ENCODE measurements around the gene TBC1D22B. TPM values are rescaled to one million over a fixed set of nuclear protein-coding genes. Genes with fewer than 3 reads are reported as not detected.

Gene TBC1D22B
- polyA plus RNA-seq, 4 donors, result 6.4 to 11.2 (median 8.6) TPM

DNA sequence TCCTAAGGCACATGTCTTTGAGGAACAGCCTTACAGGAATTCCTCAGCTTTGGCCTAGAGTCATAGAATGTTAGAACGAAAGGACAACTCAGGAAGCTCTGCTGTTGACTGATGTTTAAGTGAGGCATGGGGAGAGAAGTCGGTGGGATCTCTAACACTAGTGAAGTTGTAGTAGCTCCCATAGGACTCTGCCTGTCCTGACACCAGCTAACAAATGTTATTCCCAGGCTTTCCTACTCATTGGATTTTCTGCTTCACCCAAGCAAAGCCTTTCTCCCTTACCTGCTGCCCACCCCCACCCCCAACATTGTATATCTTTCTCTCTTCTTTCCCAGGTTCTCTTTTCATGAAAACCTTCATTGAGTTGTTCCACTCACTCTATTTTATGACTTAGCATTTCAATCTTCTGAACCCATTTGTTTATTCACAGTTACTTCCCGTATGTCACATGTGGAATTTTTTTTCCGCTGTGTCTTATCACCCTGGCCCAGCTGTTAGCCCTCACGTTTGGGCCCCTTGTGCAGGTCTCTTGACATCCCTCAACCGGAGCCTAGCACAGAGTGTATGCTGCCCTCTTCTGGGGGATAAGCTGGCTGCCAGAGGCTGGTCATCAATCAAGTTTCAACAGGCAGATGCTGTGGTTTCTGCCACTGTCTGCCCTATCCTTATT, 57.0 kb downstream of the TBC1D22B start:
- H3K36me3 ChIP-seq (ENCODE audit: control insufficient read depth in 3 of 3, insufficient read depth in 2 of 3, low read depth in 1 of 3, low read length in 3 of 3), result peaks cover 0 to 49% (median 3%) of the 10 kb centered on the region in 3 donors

DNA sequence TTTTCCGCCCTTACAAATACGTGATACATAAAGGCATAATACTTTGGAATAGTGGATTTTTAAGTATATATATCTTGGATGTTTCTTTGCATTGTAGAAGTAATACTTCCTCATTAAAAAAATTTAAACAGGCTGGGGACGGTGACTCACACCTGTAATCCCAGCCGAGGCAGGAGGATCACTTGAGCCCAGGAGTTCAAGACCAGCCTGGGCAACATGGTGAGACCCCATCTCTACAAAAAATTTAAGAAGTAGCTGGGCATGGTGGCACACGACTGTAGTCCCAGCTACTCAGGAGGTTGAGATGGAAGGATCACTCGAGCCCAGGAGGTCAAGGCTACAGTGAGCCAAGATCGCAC, 57.6 kb downstream of the TBC1D22B start:
- Histone ChIP-seq H3K27ac (ENCODE audit: low read depth in 1 of 3, low read length in 2 of 3) (no peak overlapping the region), H3K9me3 (ENCODE audit: control insufficient read depth in 2 of 2, insufficient read depth in 1 of 2, low read depth in 1 of 2, low read length in 1 of 2) (no peaks in the 10 kb centered on the region), H3K4me3 (ENCODE audit: low read depth in 1 of 3, low read length in 3 of 3) (no peak overlapping the region), H3K36me3 (ENCODE audit: control insufficient read depth in 3 of 3, insufficient read depth in 2 of 3, low read depth in 1 of 3, low read length in 3 of 3) (peaks cover 0 to 49% (median 4%) of the 10 kb centered on the region in 3 donors), H3K27me3 (ENCODE audit: control insufficient read depth in 3 of 3, insufficient read depth in 3 of 3, low read length in 3 of 3) (no peaks in the 10 kb centered on the region), H3K4me1 (ENCODE audit: control insufficient read depth in 3 of 3, insufficient read depth in 2 of 3, low read depth in 1 of 3, low read length in 2 of 3) (no peaks in the 10 kb centered on the region)
- DNase-seq (no peak), FAIRE-seq (no peak)
- 84 to 86% (median 86%) methylated on average over 7 of the region's 7 CpGs for WGBS, 3 donors

More for the DNA sequence above, 57.0 kb downstream of the TBC1D22B start:
- DNase-seq (peak; percentile 53 to 76), FAIRE-seq (no peak)
- WGBS, 3 donors, result 43 to 49% (median 43%) methylated on average over 6 of the region's 6 CpGs
- no peak overlapping the region for H3K27ac ChIP-seq (ENCODE audit: low read depth in 1 of 3, low read length in 2 of 3)
- H3K4me3 ChIP-seq (ENCODE audit: low read depth in 1 of 3, low read length in 3 of 3), result no peak overlapping the region
- H3K9me3 ChIP-seq (ENCODE audit: control insufficient read depth in 2 of 2, insufficient read depth in 1 of 2, low read depth in 1 of 2, low read length in 1 of 2), result no peaks in the 10 kb centered on the region
- H3K4me1 ChIP-seq (ENCODE audit: control insufficient read depth in 3 of 3, insufficient read depth in 2 of 3, low read depth in 1 of 3, low read length in 2 of 3), result no peaks in the 10 kb centered on the region
- H3K27me3 ChIP-seq (ENCODE audit: control insufficient read depth in 3 of 3, insufficient read depth in 3 of 3, low read length in 3 of 3), result no peaks in the 10 kb centered on the region

DNA sequence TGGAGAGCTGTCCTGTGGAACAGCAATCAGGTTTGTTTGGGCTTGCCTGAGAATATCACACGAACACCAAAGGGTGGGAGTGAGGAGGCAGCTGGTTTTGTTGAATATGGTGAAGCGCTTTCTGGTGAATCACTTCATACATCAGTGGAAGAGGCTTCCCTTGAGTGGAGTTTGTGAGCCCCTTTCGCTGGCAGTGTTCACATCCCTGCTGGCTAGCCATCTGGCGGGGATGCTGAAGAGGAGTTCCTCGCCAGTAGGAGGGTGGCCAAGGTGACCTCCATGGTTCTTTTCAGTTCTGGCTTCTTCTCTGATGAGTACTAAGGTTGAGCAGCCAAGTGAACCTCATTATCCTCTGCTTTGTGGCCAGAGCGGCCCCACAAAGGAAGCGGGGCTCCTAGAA, 58.5 kb downstream of the TBC1D22B start:
- no peaks in the 10 kb centered on the region for H3K27me3 ChIP-seq (ENCODE audit: control insufficient read depth in 3 of 3, insufficient read depth in 3 of 3, low read length in 3 of 3)
- FAIRE-seq, result no peak
- 93 to 97% (median 95%) methylated on average over 7 of the region's 7 CpGs for WGBS, 3 donors

DNA sequence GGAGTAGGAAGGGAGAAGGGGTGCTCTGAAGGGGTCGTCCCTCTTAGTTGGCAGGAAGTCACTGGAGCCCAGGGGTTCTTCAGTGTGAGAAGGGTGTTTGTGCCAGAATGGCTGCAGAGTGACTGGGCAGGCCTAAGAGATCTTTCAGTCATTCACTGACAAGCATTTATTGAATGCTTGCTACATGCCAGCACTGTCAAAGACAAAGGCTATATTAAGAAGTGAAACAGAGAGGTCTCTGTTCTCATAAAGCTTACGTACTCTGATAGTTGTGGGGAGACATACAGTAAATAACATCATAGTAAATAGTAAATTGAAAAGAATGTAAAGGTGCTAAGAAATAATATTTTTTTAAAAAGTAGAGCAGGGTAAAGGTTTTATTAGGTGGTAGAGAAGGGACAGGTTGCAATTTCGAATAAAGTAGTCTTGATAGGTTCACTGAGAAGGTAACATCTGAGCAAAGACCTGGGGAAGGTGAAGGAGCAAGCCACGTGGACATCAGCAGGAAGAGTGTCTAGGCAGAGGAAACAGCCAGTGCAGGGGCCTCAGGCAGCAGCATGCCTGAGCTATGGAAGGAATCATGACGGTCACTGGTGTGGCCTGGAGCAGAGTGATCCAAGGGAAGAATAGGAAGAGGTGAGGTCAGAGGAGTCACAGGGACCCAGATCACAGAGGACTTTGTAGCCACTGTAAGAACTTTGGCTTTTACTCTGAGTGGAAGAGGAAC, 59.9 kb downstream of the TBC1D22B start:
- 90 to 96% (median 90%) methylated on average over 5 of the region's 5 CpGs for WGBS, 3 donors
- Histone ChIP-seq H3K27me3 (ENCODE audit: control insufficient read depth in 3 of 3, insufficient read depth in 3 of 3, low read length in 3 of 3) (no peaks in the 10 kb centered on the region), H3K4me1 (ENCODE audit: control insufficient read depth in 3 of 3, insufficient read depth in 2 of 3, low read depth in 1 of 3, low read length in 2 of 3) (no peaks in the 10 kb centered on the region), H3K27ac (ENCODE audit: low read depth in 1 of 3, low read length in 2 of 3) (peak overlapping the region in 1 of 3 donors; percentile 27), H3K36me3 (ENCODE audit: control insufficient read depth in 3 of 3, insufficient read depth in 2 of 3, low read depth in 1 of 3, low read length in 3 of 3) (peaks cover 3 to 60% (median 12%) of the 10 kb centered on the region in 3 donors), H3K4me3 (ENCODE audit: low read depth in 1 of 3, low read length in 3 of 3) (no peak overlapping the region), H3K9me3 (ENCODE audit: control insufficient read depth in 2 of 2, insufficient read depth in 1 of 2, low read depth in 1 of 2, low read length in 1 of 2) (no peaks in the 10 kb centered on the region)
- DNase-seq (no peak), FAIRE-seq (no peak)

More for the DNA sequence above, 58.5 kb downstream of the TBC1D22B start:
- no peak for DNase-seq
- Histone ChIP-seq H3K9me3 (ENCODE audit: control insufficient read depth in 2 of 2, insufficient read depth in 1 of 2, low read depth in 1 of 2, low read length in 1 of 2) (no peaks in the 10 kb centered on the region), H3K36me3 (ENCODE audit: control insufficient read depth in 3 of 3, insufficient read depth in 2 of 3, low read depth in 1 of 3, low read length in 3 of 3) (peaks cover 3 to 54% (median 9%) of the 10 kb centered on the region in 3 donors), H3K27ac (ENCODE audit: low read depth in 1 of 3, low read length in 2 of 3) (no peak overlapping the region), H3K4me3 (ENCODE audit: low read depth in 1 of 3, low read length in 3 of 3) (no peak overlapping the region), H3K4me1 (ENCODE audit: control insufficient read depth in 3 of 3, insufficient read depth in 2 of 3, low read depth in 1 of 3, low read length in 2 of 3) (no peaks in the 10 kb centered on the region)

DNA sequence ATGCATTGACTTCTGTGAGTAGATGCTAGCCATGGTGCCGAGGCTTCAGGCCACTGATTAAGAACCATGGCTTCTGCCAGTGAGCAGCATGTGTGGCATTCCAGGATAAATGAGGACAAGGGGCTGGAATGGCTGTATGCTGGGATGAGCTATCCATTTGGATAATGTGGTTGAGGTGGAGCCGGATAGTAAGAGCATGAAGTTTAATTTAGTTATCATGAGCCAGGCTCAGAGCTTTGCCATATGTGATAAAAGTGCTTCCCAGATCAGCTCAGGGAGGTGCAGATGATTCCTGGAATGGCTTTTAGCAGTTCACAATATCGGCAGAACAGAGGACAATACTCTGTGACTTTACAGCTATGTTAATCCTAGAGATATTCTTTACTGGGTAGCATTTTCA, 61.6 kb downstream of the TBC1D22B start:
- Histone ChIP-seq H3K4me3 (ENCODE audit: low read depth in 1 of 3, low read length in 3 of 3) (no peak overlapping the region), H3K4me1 (ENCODE audit: control insufficient read depth in 3 of 3, insufficient read depth in 2 of 3, low read depth in 1 of 3, low read length in 2 of 3) (peaks cover 0 to 4% (median 2%) of the 10 kb centered on the region in 3 donors), H3K27me3 (ENCODE audit: control insufficient read depth in 3 of 3, insufficient read depth in 3 of 3, low read length in 3 of 3) (no peaks in the 10 kb centered on the region), H3K9me3 (ENCODE audit: control insufficient read depth in 2 of 2, insufficient read depth in 1 of 2, low read depth in 1 of 2, low read length in 1 of 2) (no peaks in the 10 kb centered on the region), H3K27ac (ENCODE audit: low read depth in 1 of 3, low read length in 2 of 3) (no peak overlapping the region), H3K36me3 (ENCODE audit: control insufficient read depth in 3 of 3, insufficient read depth in 2 of 3, low read depth in 1 of 3, low read length in 3 of 3) (peaks cover 3 to 54% (median 10%) of the 10 kb centered on the region in 3 donors)
- FAIRE-seq (no peak), DNase-seq (no peak)
- 84 to 94% (median 92%) methylated on average over 3 of the region's 3 CpGs for WGBS, 3 donors

DNA sequence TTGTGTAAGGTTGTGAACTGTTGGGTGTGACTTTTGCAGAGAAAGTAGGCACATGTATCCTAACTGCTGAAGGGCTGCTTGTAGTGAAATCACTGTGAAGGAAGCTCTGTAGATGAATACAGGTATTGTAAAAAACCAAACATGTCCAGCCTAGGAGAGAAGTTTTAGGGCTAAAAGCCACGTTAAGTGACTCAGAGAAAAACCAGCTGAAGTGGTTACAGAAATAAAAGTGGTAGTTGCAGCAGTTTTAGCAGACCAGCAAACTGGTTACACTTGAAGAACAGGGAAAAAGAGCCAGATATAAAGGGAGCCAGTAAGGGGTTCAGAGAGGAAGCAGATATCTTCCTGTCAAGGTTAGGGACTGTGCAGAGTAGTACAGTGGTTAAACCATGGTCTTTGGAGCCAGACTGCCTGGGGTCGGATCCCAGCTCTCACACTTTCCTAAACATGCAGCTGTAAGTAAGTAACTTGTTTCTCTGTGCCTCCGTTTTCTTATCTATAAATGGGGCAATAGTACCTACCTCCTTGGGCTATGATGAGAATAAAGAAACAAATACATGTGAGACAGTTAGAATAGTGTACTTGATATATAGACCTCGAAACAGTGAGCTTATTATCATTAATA, 62.4 kb downstream of the TBC1D22B start:
- Histone ChIP-seq H3K9me3 (ENCODE audit: control insufficient read depth in 2 of 2, insufficient read depth in 1 of 2, low read depth in 1 of 2, low read length in 1 of 2) (no peaks in the 10 kb centered on the region), H3K4me3 (ENCODE audit: low read depth in 1 of 3, low read length in 3 of 3) (no peak overlapping the region), H3K4me1 (ENCODE audit: control insufficient read depth in 3 of 3, insufficient read depth in 2 of 3, low read depth in 1 of 3, low read length in 2 of 3) (peaks cover 0 to 8% (median 4%) of the 10 kb centered on the region in 3 donors), H3K27me3 (ENCODE audit: control insufficient read depth in 3 of 3, insufficient read depth in 3 of 3, low read length in 3 of 3) (no peaks in the 10 kb centered on the region), H3K27ac (ENCODE audit: low read depth in 1 of 3, low read length in 2 of 3) (no peak overlapping the region), H3K36me3 (ENCODE audit: control insufficient read depth in 3 of 3, insufficient read depth in 2 of 3, low read depth in 1 of 3, low read length in 3 of 3) (peaks cover 3 to 52% (median 10%) of the 10 kb centered on the region in 3 donors)
- DNase-seq (no peak), FAIRE-seq (no peak)
- WGBS, 3 donors, result 81 to 92% (median 86%) methylated on average over 4 of the region's 4 CpGs

DNA sequence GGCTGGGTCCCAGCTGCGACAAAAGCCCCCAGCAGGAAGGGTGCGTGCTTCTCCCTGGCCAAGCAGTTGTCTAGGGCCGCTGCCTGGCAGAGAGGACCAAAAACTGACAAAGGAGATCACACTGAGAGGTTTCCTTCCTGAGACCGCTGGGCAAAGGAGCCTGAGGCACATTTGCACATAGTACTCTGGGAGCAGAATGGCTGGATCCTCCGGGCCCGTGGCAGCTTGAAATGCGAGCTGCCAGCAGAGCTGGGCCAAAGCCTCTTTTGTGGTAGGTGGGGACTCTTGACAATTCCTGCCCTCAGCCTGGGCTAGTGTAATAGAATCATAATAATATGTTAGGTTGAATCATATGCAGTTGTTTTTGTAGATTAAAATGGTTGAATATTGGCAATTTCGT, 63.1 kb downstream of the TBC1D22B start:
- Histone ChIP-seq H3K4me1 (ENCODE audit: control insufficient read depth in 3 of 3, insufficient read depth in 2 of 3, low read depth in 1 of 3, low read length in 2 of 3) (peaks cover 0 to 8% (median 4%) of the 10 kb centered on the region in 3 donors), H3K4me3 (ENCODE audit: low read depth in 1 of 3, low read length in 3 of 3) (no peak overlapping the region), H3K36me3 (ENCODE audit: control insufficient read depth in 3 of 3, insufficient read depth in 2 of 3, low read depth in 1 of 3, low read length in 3 of 3) (peaks cover 3 to 46% (median 10%) of the 10 kb centered on the region in 3 donors), H3K27me3 (ENCODE audit: control insufficient read depth in 3 of 3, insufficient read depth in 3 of 3, low read length in 3 of 3) (no peaks in the 10 kb centered on the region), H3K9me3 (ENCODE audit: control insufficient read depth in 2 of 2, insufficient read depth in 1 of 2, low read depth in 1 of 2, low read length in 1 of 2) (no peaks in the 10 kb centered on the region), H3K27ac (ENCODE audit: low read depth in 1 of 3, low read length in 2 of 3) (no peak overlapping the region)
- DNase-seq, result no peak
- FAIRE-seq, result no peak
- WGBS, 3 donors, result 87 to 93% (median 88%) methylated on average over 8 of the region's 8 CpGs

DNA sequence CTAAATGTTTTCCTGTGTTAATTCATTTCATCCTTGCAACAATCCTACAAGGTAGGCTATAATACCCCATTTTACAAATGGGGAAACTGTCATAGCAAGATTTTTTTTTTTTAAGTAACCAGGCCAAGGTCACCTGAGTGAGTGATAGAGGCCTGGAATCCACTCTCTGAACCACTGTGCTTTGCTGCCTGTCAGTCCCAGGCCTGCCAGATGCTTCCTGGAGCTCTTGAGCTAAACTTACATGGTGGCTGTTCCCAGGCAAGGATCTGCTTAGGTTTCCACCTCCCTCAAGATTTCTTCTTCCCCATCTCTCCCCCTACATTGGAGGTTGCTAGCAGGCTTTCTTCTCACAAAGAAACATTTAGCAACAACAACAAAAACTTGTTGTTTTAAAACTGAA, 63.5 kb downstream of the TBC1D22B start:
- Histone ChIP-seq H3K9me3 (ENCODE audit: control insufficient read depth in 2 of 2, insufficient read depth in 1 of 2, low read depth in 1 of 2, low read length in 1 of 2) (no peaks in the 10 kb centered on the region), H3K4me1 (ENCODE audit: control insufficient read depth in 3 of 3, insufficient read depth in 2 of 3, low read depth in 1 of 3, low read length in 2 of 3) (peaks cover 0 to 11% (median 4%) of the 10 kb centered on the region in 3 donors), H3K36me3 (ENCODE audit: control insufficient read depth in 3 of 3, insufficient read depth in 2 of 3, low read depth in 1 of 3, low read length in 3 of 3) (peaks cover 3 to 43% (median 10%) of the 10 kb centered on the region in 3 donors), H3K27ac (ENCODE audit: low read depth in 1 of 3, low read length in 2 of 3) (no peak overlapping the region), H3K27me3 (ENCODE audit: control insufficient read depth in 3 of 3, insufficient read depth in 3 of 3, low read length in 3 of 3) (no peaks in the 10 kb centered on the region), H3K4me3 (ENCODE audit: low read depth in 1 of 3, low read length in 3 of 3) (no peak overlapping the region)
- DNase-seq, result no peak
- FAIRE-seq, result no peak

Data from small intestine (tissue), 7 donors.